GM12878 (cell line): ENCODE data around the gene TXNDC17.

Experiments
- CBX5 ChIP-seq: sonication (generic); IDR thresholded peaks from 2 replicates; pipeline ENCODE4 v1.6.1; 2016; ENCODE audit warnings: low read depth, moderate library complexity, mild to moderate bottlenecking, inconsistent platforms
- GABPA ChIP-seq: IDR thresholded peaks from 2 replicates; pipeline ENCODE4 v1.6.1; 2014; ENCODE audit warnings: antibody characterized with exemption, low read depth, mild to moderate bottlenecking, inconsistent platforms
- GATAD2B ChIP-seq: fragments of 450-650 bp; conservative IDR thresholded peaks from 2 replicates; pipeline ENCODE4 v1.6.1; 2017; ENCODE audit warnings: low read depth, mild to moderate bottlenecking, moderate library complexity
- JUND ChIP-seq: IDR thresholded peaks from 2 replicates; pipeline ENCODE4 v1.6.1; 2012; ENCODE audit warnings: low read depth, mild to moderate bottlenecking, low read length, improper control_type of control experiment, moderate library complexity
- KDM1A ChIP-seq: fragments of 200-600 bp; sonication (generic); IDR thresholded peaks from 2 replicates; pipeline ENCODE4 v1.6.1; 2016; ENCODE audit warnings: borderline replicate concordance
- RFX5 ChIP-seq: IDR thresholded peaks from 2 replicates; pipeline ENCODE4 v1.6.1; 2011; ENCODE audit warnings: low read depth, low read length, improper control_type of control experiment
- SIN3A ChIP-seq: IDR thresholded peaks from 2 replicates; pipeline ENCODE4 v1.6.1; 2012; ENCODE audit warnings: low read depth, low read length, improper control_type of control experiment
- TAF1 ChIP-seq: IDR thresholded peaks from 2 replicates; pipeline ENCODE4 v1.6.1; 2011; ENCODE audit warnings: mild to moderate bottlenecking, low read depth, low read length, borderline replicate concordance
- ZNF274 ChIP-seq: IDR thresholded peaks from one replicate; pipeline ENCODE4 v1.8.0; 2011; ENCODE audit not compliant: insufficient read length, insufficient read depth
- TF ChIP-seq, protein P1 (sequence below), 3 experiments: IDR thresholded peaks in 2 of 3; conservative IDR thresholded peaks in 1 of 3; 2 replicates each; pipeline ENCODE4 v1.5.1; 2011; ENCODE audit warnings: low read depth in 3 of 3, low read length in 3 of 3, mild to moderate bottlenecking in 3 of 3, control low read depth in 2 of 3, moderate library complexity in 2 of 3, inconsistent platforms in 1 of 3, mixed read lengths in 1 of 3; ENCODE audit not compliant: control insufficient read depth in 2 of 3, insufficient read depth in 1 of 3; ENCODE audit errors: extremely low read depth in 1 of 3
- TF ChIP-seq, protein P2 (sequence below): IDR thresholded peaks from 2 replicates; pipeline ENCODE4 v1.6.1; 2012; ENCODE audit warnings: low read depth, low read length, improper control_type of control experiment

DNA sequence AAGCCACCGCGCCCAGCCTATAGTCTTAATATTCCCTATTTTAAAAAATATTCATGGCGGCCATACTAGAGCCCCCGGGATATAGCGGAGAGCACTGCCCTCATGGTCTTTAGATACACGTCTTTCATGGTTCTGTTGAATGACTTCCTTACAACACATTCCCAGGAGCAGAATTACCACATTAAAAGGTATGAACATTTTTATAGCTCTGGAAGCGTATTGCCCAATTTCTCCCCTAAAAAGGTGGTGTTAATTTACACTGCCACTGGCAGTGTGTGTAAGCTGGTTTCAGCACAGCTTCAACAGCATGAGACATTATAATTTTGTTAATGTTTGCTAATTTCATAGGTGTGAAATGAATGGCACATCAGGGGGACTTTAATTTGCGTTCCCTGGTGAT is 29.7 kb downstream of the TXNDC17 start:
- TF ChIP-seq, protein P1, sequence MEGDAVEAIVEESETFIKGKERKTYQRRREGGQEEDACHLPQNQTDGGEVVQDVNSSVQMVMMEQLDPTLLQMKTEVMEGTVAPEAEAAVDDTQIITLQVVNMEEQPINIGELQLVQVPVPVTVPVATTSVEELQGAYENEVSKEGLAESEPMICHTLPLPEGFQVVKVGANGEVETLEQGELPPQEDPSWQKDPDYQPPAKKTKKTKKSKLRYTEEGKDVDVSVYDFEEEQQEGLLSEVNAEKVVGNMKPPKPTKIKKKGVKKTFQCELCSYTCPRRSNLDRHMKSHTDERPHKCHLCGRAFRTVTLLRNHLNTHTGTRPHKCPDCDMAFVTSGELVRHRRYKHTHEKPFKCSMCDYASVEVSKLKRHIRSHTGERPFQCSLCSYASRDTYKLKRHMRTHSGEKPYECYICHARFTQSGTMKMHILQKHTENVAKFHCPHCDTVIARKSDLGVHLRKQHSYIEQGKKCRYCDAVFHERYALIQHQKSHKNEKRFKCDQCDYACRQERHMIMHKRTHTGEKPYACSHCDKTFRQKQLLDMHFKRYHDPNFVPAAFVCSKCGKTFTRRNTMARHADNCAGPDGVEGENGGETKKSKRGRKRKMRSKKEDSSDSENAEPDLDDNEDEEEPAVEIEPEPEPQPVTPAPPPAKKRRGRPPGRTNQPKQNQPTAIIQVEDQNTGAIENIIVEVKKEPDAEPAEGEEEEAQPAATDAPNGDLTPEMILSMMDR (IDR thresholded peaks at IDR 0.05 in 2 of 3, conservative IDR thresholded peaks at IDR 0.05 in 1 of 3; ENCODE audit: control insufficient read depth in 2 of 3, extremely low read depth in 1 of 3, insufficient read depth in 1 of 3, low read depth in 3 of 3, low read length in 3 of 3): no peak
- no peak for TF ChIP-seq JUND
- no peak for TF ChIP-seq ZNF274
- TF ChIP-seq, protein P2, sequence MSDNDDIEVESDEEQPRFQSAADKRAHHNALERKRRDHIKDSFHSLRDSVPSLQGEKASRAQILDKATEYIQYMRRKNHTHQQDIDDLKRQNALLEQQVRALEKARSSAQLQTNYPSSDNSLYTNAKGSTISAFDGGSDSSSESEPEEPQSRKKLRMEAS: no peak
- no peak for TF ChIP-seq RFX5
- TF ChIP-seq GABPA: no peak
- no peak for TF ChIP-seq GATAD2B
- TF ChIP-seq KDM1A: no peak
- TF ChIP-seq CBX5: no peak
- no peak for TF ChIP-seq SIN3A
- no peak for TF ChIP-seq TAF1
